GM19324 (cell line): Measurements from ENCODE around the gene SHQ1.
A peak's percentile ranks its signal among the peaks of the same experiment; 100 is the strongest.

Experiments
- ATAC-seq: cut with Tn5 transposase; IDR thresholded peaks from one replicate; pipeline ENCODE4 v1.9.1; 2021; ENCODE audit warnings: mild to moderate bottlenecking, moderate library complexity; ENCODE audit not compliant: unreplicated experiment, low FRiP score

SHQ1 gene

GRCh38 chr3:72855001-72855400 lies 6.8 kb upstream of the SHQ1 start:
- ATAC-seq, result no peak

GRCh38 chr3:72848703-72849081 lies 447 bp upstream of the SHQ1 start:
- peak; percentile 36 for ATAC-seq

GRCh38 chr3:72847282-72847681 lies 963 bp downstream of the SHQ1 start:
- ATAC-seq, result no peak

- ATAC-seq, result no peak
These were observed 2.1 kb downstream of the SHQ1 start for GRCh38 chr3:72846166-72846565.

GRCh38 chr3:72844436-72844993 lies 3.7 kb downstream of the SHQ1 start:
- no peak for ATAC-seq

GRCh38 chr3:72839057-72839456 lies 9.2 kb downstream of the SHQ1 start:
- no peak for ATAC-seq

- ATAC-seq, result no peak
These were observed 11.3 kb downstream of the SHQ1 start for GRCh38 chr3:72836923-72837322.

GRCh38 chr3:72836416-72836815 lies 11.8 kb downstream of the SHQ1 start:
- no peak for ATAC-seq

GRCh38 chr3:72830452-72831223 lies 17.6 kb downstream of the SHQ1 start:
- ATAC-seq, result no peak

- no peak for ATAC-seq
These were observed 18.5 kb downstream of the SHQ1 start for GRCh38 chr3:72829701-72830100.

GRCh38 chr3:72821161-72821781 lies 27.0 kb downstream of the SHQ1 start:
- ATAC-seq, result no peak

GRCh38 chr3:72820415-72820814 lies 27.8 kb downstream of the SHQ1 start:
- no peak for ATAC-seq

GRCh38 chr3:72818905-72819304 lies 29.3 kb downstream of the SHQ1 start:
- no peak for ATAC-seq

- ATAC-seq, result no peak
These were observed 30.0 kb downstream of the SHQ1 start for GRCh38 chr3:72818092-72818773.

- ATAC-seq, result peak; percentile 58
These were observed 31.3 kb downstream of the SHQ1 start for GRCh38 chr3:72816862-72817355.

GRCh38 chr3:72814308-72814707 lies 33.9 kb downstream of the SHQ1 start:
- no peak for ATAC-seq

GRCh38 chr3:72812201-72812600 lies 36.0 kb downstream of the SHQ1 start:
- no peak for ATAC-seq

- no peak for ATAC-seq
These were observed 36.7 kb downstream of the SHQ1 start for GRCh38 chr3:72811571-72811970.

GRCh38 chr3:72810659-72811434 lies 37.4 kb downstream of the SHQ1 start:
- ATAC-seq, result no peak

- no peak for ATAC-seq
These were observed 38.2 kb downstream of the SHQ1 start for GRCh38 chr3:72810063-72810462.
